GM18867 (cell line): ENCODE measurements around the gene RNF207.

Source experiments
- ATAC-seq: cut with Tn5 transposase; IDR thresholded peaks from one replicate; pipeline ENCODE4 v1.9.1; 2021; ENCODE audit warnings: mild to moderate bottlenecking, moderate library complexity; ENCODE audit not compliant: unreplicated experiment

Gene RNF207

DNA sequence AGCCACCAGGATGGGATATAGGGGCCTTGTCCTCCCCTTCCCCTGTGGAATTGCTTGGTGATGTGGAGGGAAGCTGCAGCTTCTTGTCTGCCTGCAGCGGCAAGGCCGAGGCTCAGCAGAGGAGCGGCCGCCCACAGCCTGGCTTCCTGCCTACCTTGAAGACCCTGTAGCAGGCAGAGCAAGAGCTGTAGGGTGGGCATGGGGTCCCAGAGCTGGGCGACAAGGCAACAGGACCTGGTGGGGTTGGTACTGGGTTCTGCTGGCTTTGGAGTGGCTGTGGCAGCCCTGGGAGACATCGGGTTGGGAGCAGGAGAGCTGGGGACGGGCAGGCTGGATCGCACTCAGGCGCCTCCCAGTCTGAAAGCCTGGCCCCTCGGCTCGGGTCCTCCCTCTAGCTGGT lies 60.7 kb downstream of the RNF207 start:
- no peak for ATAC-seq

DNA sequence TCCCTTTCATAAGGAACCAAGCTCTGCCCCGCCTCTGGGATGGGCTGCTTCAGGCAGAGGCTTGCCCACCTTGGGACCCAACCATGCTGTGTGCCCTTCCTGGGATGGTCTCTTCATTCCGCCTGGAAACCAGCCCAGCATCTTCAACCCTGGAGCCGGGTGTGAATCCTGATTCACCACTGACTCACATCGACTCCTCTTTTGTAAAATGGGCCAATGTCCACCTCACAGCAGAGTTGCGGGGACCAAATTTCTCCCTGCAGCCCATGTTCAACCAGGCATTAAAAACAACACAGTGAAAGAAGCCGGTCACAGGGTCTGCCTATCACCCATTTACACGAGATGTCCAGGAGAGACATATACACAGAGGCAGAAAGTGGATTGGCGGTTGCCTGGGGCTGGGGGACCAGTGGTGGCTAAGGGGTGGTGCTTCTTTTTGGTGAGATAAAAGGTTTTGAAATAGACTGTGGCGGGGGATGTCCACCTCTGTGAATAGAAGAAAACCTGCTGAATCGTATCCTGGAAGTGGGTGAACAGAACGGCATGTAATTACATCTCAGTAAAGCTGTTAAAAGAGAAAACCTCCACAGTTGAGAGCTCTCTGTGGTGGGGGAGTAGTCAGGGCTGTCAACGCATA lies 61.9 kb downstream of the RNF207 start:
- no peak for ATAC-seq

DNA sequence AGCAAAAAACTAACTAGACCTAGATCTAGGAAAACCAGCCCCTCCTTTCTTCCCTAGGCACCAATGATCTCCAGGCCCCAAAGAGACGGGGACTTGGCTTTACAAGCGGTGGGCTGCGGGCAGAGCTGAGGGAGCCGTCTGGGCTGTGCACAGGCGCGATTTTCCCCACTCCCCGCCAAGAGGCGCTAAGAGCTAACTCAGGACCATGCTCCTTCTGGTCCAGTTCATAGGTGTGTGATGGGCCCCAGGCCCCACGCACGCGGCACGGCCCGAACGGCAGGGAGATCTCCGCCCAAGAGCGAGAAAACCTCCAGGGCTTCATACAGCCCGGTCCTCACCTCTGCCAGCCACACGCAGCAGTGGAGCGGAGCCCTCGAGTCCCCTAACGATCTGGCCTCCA lies 62.5 kb downstream of the RNF207 start:
- ATAC-seq, result no peak

DNA sequence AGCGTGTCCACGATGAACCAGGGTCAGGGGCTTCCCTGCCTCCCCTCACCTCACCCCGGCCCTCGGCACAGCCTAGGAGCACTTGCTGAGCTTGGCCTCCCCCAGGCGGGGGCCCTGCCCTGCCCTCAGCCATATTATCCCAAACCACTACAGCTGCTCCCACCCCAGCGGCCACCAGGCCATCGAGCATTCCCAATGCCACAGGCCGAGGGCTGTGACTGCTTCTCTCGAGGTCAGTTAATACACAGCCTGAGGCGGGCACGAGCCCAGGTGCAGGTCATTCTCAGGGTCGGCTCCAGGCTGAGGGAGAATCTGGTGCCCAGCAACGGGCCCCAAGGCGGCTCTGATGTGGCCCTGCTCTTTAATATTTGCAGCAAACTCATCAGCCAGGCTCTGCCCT lies 63.4 kb downstream of the RNF207 start:
- no peak for ATAC-seq

DNA sequence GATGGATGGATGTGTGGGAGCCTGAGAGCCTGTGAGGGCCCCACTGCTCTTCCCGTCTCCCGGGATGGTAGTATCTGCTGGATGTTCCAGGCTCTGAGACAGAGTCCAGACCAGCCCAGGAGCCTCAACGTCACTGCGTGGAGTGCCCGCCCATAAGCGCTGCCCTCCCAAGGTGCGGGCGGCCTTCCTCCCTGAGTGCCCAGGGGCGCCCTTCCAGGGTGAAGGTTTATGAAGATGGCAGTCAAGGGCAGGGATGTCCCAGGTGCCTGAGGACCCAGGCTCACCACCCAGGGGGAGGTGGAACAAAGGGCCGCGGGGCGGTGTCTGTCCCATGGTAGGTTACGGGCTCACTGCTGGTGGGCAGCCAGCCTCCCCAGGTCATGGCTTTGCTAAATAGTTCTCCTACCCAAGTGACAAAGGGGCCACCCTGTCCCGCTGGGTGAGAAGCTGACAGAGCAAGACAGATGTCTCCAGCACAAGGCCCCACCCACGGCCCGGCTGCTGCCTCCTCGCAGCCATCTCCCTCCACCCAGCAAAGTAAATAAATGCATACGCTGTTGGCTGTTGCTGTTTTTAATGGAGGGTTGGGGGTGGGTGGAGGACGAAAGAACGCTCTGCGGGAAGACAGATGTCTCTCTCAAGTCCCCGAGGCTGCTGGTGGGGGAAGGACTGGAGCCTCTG lies 63.9 kb downstream of the RNF207 start:
- no peak for ATAC-seq

DNA sequence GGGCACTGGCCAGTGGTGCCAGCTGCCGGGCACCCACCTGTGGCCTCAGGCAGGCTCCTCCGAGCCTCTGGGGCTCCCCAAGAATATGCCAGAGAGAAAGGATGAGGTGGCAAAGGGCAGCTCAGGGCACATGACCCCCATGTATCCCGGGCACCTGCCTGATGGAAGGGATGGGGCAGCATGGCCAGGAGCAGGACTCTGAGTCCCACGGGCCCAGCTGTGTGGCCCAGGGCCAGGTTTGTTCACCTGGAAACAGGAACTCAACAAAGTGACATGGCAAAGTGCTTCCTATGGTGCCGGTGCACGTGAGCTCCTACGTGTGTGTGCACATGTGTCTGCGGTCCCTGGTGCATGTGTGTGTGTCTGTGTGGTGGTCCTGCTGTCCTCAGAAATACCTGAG lies 64.5 kb downstream of the RNF207 start:
- no peak for ATAC-seq
